ENCODE data around the gene TLCD2.
"Not testable (repeated sequence)": the region's sequence is repeated elsewhere in the genome, so short reads cannot be mapped to it uniquely, and the experiment has no call there.

TLCD2 gene

GRCh38 chr17:1715803-1716075 is 5.6 kb upstream of the TLCD2 start:
- no peak for DNase-seq

- DNase-seq: peak; percentile 63
Measured at GRCh38 chr17:1714980-1715802, 5.0 kb upstream of the TLCD2 start.

DNA sequence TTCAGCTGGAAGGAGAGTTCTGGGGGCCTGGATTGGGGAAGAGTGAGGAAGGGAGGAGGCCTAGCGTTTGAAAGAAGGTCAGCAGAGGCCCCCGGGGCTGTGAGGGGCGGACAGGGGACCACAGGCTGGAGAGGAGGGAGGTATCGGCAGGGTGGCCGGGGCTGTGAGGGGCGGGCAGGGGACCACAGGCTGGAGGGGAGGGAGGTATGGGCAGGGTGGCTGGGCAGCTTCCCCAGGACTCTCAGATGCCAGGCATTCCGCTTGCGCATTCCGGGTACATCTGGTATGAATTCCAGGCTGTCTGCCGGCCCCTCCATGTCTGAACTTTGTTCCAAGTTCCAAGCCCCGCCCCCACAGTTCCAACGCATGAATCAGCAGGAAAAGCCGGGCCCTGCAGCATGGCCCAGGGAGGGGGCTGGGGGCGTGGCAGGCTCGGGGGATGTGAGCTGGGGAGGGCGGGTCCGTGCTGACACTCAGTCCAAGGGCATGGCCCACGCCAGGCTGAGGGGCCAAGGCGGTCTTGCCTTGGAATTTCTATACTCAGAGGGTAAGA is 4.3 kb upstream of the TLCD2 start:
- no peak for DNase-seq

DNA sequence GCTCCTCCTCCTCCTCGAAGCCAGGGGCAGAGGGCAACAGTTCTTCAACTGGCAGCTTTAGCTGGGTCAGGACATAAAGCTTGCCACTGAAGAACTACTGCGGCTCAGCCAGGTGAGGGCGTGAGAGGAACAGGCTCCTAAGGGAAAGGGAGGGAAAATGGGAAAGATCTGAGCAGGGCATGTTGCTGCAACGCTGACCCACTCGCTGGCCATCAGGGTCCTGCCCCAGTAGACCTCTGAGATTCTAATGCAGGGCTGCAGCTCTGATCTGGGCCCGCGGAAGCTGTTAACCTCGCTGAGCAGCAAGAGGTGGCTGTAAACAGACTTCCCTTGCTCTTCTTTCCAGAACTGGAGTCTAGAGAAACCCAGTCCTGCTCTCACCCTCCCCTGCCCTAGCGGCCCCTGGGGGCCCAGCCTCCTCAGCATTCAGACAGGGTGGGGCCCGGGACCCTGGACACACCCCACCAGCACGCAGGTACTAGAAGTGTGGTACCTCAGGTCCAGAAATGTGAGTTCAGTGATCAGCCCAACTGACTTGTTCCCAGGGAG is 3.8 kb upstream of the TLCD2 start:
- no peak for DNase-seq

DNA sequence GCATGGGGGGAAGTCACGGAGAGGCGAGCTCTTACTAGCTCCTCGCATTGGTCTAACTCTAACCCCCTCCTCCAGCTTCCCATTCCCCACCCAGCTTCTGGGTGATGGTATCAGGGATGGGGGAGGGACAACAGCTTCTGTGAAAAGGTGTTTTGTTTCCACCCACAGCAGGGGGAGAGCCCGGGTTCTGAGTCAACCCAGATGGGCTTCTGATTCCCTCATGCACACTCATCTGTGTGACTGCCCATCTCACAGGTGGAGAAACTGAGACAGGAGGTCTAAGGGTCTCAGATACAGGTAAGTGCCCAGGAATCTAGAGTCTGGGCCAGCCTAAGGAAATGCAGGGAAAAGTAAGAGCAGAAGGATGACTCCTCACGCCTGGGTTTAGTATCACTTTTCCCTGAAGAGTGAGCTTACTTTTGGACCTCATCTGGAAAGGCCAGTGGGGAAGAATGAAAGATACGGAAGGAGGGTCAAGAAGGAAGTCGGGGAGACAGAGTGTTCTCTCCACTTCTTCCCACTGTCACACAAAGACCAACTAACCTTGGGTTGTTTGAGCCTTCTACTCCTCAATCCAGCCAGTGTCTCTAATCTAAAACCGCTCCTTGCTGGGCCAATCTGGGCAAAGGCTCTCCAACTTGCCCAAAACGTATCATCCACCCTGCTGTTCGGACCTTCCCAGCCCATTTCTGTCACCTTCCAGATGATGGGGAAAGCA is 3.1 kb upstream of the TLCD2 start:
- DNase-seq: no peak

DNA sequence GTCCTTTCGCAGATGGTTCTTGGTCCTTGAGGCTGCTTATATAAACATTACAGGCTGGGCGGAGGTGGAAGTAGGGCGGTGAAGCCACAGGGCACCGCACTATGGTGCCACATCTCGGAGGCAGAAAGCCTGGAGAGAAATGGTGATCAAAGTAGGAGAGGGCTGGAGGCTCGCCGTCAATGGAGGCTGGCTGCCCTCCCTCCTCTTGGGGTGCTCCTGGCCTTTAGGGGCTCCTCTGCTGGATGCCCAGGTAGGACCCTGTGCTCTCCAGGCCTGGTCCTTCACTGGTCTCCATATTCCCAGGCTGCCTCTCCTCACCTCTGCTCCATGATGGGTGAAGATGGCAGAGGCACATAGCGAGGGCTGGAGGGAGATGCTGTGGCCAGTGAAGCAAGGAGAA is 2.1 kb upstream of the TLCD2 start:
- no peak for DNase-seq

DNA sequence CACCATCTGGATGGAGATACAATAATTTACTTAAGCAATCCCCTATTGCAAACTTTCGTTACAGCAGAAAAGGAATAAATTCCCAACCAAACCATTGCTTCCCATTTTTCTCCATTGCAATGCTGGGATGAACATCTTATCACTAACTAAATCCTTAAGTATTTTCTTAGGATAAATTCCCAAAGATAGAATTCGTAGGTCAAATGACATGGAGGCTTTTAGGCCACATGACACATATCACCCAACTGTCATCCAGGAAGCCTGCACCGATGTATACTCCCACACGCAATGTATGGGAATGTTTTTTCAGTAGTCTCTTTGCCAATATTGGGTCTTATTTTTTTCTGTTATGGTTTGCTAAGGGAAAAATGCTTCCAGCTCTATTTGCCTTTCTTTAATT is 1.6 kb upstream of the TLCD2 start:
- no peak for DNase-seq

- DNase-seq: no peak
Measured at GRCh38 chr17:1710807-1711553, 803 bp upstream of the TLCD2 start.

- DNase-seq: no peak
Measured at GRCh38 chr17:1709403-1709951, 700 bp downstream of the TLCD2 start.

DNA sequence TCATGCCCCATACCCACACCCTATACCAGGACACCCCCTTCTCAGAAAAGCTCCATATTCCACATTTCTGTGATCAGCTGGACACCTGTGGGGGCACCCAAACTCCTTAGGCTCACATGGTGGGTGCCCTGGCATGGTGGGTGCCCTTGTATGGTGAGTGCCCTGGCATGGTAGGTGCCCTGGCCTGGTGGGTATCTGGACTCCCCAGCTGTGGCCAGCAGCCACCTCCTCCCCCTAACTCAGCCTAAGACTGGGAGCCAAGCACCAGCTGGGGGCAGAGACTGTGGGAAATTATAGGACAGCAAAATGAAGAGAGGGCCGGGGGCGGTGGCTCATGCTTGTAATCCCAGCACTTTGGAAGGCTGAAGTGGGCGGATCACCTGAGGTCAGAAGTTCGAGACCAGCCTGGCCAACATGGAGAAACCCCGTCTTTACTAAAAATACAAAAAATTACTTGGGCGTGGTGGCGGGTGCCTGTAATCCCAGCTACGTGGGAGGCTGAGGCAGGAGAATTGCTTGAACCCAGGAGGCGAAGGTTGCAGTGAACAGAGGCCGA is 1.3 kb downstream of the TLCD2 start:
- not testable (repeated sequence) for DNase-seq

GRCh38 chr17:1707107-1707506 is 3.1 kb downstream of the TLCD2 start:
- peak; percentile 22 for DNase-seq

DNA sequence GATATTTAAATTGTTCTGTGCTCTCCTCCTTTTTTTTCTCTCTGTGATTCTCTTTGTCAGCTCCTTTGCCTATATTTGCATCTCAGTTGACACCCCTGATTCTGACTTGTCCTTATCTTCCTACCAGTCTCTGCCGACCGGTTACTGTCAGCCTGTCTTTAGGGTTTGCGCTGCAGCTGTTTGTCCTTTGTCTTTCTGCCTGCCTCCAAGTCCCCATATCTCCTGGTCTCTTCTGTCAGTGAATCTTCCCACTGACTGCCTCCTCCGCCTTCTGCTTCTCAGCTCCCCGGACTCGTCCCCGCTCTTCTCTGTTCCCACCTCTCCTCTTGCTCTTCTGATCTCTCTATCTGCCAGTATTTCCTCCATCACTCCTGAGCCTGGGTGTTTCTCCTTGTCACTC is 5.2 kb downstream of the TLCD2 start:
- no peak for DNase-seq

DNA sequence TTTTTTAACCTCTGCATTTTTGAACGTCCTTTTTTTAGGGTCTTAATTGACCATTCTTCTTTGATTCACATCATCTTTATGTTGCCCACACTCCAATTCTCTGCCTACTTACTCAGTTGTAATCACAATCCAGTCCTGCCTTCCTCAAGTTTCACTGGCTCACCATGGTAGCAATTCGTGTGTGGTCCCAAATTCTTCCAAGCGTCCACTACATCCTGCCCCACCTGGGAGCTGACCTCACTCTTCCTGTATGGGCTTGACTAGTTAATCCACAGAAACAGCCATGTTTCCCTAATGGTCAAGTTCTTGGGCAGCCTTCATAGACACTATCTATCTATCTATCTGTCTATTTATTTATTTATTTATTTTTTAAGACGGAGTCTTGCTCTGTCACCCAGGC is 7.1 kb downstream of the TLCD2 start:
- DNase-seq: no peak

DNA sequence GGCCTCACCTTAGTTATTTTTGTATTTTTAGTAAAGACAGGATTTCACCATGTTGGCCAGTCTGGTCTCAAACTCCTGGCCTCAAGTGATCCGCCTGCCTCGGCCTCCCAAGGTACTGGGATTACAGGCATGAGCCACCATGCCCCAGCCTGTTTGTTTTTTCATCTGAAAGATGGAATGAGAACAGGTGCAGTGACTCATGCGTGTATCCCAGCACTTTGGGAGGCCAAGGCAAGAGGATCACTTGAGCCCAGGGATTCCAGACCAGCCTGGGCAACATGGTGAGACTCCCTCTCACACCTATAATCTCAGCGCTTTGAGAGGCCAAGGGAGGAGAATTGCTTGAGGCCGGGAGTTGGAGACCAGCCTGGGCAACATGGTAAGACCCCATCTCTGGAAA is 10.3 kb downstream of the TLCD2 start:
- not testable (repeated sequence) for DNase-seq

DNA sequence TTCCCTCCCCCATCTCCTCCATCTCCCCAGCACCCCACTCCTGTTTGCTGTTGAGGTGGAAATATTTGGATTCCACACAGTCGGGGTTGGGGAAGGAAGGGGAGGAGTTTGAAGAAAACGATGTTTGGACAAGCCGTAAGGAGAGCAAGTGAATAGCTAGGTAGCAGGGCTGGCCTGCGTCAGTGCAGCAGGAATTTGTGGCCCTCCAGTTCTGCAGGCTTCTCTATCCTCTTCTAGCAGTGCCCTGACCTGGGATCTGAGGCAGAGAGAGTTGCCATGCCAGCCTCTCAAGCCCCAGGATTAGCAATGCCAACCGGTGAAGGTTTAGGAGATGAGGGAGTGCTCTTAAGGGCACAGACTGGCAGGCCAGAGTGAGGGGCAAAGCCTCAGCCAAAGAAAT is 12.5 kb downstream of the TLCD2 start:
- no peak for DNase-seq

GRCh38 chr17:1695365-1695764 is 14.8 kb downstream of the TLCD2 start:
- no peak for DNase-seq

- no peak for DNase-seq
Measured at GRCh38 chr17:1693339-1693738, 16.8 kb downstream of the TLCD2 start.

DNA sequence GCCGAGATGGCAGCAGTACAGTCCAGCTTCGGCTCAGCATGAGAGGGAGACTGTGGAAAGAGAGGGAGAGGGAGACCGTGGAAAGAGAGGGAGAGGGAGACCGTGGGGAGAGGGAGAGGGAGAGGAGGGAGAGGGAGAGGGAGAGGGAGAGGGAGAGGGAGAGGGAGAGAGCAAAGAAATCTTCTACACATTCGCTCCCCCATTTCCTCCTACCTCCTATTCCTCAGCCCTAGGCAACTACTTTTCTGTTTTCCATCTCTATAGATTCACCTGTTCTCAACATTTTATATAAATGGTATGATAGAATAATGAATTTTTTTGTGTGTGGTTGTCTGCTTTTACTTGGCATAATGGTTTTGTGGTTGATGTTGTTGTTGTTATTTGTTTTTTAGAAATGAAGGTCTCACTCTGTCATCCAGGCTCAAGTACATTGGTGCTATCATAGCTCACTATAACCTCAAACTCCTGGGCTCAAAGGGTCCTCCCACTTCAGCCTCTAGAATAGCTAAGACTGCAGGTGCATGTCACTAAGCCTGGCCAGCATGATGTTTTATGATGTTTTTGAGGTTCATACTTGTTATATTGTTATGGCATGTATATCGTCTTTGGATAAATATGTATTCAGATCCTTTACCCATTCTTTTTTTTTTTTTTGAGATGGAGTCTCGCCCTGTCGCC is 19.5 kb downstream of the TLCD2 start:
- DNase-seq: no peak

GRCh38 chr17:1688405-1688804 is 21.8 kb downstream of the TLCD2 start:
- DNase-seq: not testable (repeated sequence)

GRCh38 chr17:1686086-1686485 is 24.1 kb downstream of the TLCD2 start:
- DNase-seq: no peak

DNA sequence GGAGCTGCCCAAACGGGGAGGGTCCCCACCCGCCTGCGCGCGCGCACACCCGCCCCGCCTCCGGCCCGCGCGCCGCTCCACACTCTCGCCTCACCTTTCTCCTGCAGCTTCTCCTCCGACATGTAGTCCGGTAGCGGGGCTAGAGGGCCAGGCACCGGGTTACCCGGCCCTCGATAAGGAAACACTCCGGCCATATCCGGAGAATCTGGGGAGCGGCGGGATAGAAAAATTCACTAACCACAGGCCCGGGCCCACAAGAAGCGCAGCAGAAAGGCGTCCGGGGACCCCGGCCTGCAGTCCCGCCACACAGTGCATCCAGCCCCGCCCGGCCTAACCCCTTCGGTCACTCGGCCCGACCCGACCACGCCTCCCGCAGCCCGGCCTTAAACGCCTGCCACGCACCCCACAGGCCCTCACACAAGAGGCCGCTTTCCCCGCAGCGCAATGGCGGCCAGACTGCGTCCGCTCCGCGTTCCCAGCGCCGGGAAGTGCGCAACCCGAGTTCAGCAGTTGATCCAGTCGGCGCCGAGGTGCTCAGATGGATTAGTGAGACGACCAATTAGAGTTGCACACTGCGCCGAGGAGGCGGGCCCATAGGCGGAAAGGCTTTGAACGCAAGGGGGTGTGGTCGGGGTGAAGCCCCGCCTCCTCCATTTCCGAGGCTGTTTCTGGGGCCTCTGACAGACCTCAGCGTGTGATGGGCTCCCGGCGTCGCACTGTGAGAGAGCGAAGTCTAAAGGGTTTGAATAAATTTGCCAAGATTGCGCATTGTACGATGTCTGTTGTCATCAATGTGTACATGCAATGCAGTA is 25.6 kb downstream of the TLCD2 start, which contains the start of gene PRPF8:
Gene PRPF8 (minus strand): TSS at position 490 of the 812 bp plus-strand sequence. CDS start 296 bp downstream, at position 194.
- DNase-seq: peak; percentile 98
